Lower lobe of right lung (tissue), 2 donors: ENCODE measurements around the gene CHMP2A. TPM values are rescaled to one million over a fixed set of nuclear protein-coding genes. Genes with fewer than 3 reads are reported as not detected.

ENCODE experiments used
- ATAC-seq, 2 donors: fragments of 200-7000 bp; cut with Tn5 transposase; one replicate each; pipeline ENCODE4 v1.9.1; 2020 to 2022; ENCODE audit warnings: mild to moderate bottlenecking in 2 of 2, moderate library complexity in 2 of 2
- DNase-seq: peaks from one replicate; pipeline ENCODE4 v3.0.0-alpha.2; 2020
- H3K27ac ChIP-seq: fragments of 200-600 bp; one replicate; pipeline ENCODE4 v1.8.0; 2022
- H3K27me3 ChIP-seq: fragments of 200-600 bp; one replicate; pipeline ENCODE4 v1.8.0; 2022; ENCODE audit warnings: low read depth
- H3K36me3 ChIP-seq: fragments of 200-600 bp; one replicate; pipeline ENCODE4 v1.8.0; 2022; ENCODE audit warnings: mild to moderate bottlenecking
- H3K4me1 ChIP-seq: fragments of 200-600 bp; one replicate; pipeline ENCODE4 v1.8.0; 2022
- H3K4me3 ChIP-seq: fragments of 200-600 bp; one replicate; pipeline ENCODE4 v1.8.0; 2022; ENCODE audit warnings: mild to moderate bottlenecking
- H3K9me3 ChIP-seq: fragments of 200-600 bp; one replicate; pipeline ENCODE4 v1.8.0; 2022
- intact Hi-C: fragments of 100-400 bp; cut with DNase I; formaldehyde crosslinking; loops from one replicate; pipeline ENCODE4 v1.11.0; 2022
- total RNA-seq: library from RNA; stranded (reverse); fragmentation: NEBNext Ultra II Directional; extraction: Animal tissue kit (Norgen Biotek cat#: 25700); gene quantifications from one replicate; pipeline ENCODE4 v1.2.1, GENCODE V29; 2021
- TF ChIP-seq, protein P1 (sequence below): fragments of 200-600 bp; IDR thresholded peaks from one replicate; pipeline ENCODE4 v1.8.0; 2022; ENCODE audit warnings: antibody characterized with exemption, mild to moderate bottlenecking
- donor health status: DM: no; HTN: yes; CAD: no; lungs with severe emphysema.

Gene CHMP2A
- total RNA-seq, 1 donor from 2014 or later = 104 TPM

DNA sequence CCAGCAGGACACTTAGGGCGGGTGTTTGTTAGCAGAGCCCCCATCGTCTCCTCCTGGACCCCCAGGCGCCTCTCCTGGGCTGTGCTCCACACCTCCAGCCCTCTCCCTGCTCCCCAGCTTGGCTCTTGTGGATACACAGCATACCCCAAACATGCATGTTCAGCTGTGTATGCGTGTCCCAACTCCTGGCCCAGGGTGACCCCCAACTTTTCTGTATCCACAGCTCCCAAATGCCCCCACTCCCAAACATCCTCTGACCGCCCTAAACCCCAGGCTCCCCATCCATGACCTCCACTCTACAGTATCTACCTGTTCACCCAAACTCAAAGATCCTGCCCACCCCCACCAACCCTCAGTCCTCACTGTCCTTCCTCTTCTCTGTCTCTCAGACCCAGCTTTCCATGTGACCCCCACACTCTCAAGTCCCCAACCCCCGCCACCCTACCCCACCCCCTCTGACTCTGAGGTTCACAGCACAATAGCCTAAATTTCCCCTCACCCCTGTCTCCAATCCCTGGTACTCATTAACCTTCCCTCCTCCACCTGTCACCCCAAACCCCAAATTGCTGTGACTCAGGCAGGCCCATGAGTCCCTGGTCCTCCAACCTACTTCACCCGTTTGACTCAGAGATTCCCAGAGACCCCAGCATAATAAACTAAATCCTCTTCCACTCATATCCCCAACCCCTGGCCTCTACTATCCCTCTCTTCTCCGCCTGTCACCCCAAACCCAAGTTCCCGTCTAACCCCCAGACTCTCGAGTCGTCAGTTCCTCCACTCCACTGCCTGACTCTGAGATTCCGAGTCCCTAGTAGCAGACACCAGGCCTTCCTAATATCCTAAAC is 2.5 kb upstream of the CHMP2A start:
- no peaks in the 10 kb centered on the region for H3K9me3 ChIP-seq
- ATAC-seq = no peak
- H3K27ac ChIP-seq = peak overlapping the region; percentile 99
- TF ChIP-seq, protein P1, sequence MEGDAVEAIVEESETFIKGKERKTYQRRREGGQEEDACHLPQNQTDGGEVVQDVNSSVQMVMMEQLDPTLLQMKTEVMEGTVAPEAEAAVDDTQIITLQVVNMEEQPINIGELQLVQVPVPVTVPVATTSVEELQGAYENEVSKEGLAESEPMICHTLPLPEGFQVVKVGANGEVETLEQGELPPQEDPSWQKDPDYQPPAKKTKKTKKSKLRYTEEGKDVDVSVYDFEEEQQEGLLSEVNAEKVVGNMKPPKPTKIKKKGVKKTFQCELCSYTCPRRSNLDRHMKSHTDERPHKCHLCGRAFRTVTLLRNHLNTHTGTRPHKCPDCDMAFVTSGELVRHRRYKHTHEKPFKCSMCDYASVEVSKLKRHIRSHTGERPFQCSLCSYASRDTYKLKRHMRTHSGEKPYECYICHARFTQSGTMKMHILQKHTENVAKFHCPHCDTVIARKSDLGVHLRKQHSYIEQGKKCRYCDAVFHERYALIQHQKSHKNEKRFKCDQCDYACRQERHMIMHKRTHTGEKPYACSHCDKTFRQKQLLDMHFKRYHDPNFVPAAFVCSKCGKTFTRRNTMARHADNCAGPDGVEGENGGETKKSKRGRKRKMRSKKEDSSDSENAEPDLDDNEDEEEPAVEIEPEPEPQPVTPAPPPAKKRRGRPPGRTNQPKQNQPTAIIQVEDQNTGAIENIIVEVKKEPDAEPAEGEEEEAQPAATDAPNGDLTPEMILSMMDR = no peak
- H3K4me3 ChIP-seq = peak overlapping the region; percentile 66
- no peak for DNase-seq
- intact Hi-C loops = no loop called here
- peaks cover 3% of the 10 kb centered on the region for H3K27me3 ChIP-seq
- peaks cover 50% of the 10 kb centered on the region for H3K4me1 ChIP-seq
- H3K36me3 ChIP-seq = peaks cover 34% of the 10 kb centered on the region

DNA sequence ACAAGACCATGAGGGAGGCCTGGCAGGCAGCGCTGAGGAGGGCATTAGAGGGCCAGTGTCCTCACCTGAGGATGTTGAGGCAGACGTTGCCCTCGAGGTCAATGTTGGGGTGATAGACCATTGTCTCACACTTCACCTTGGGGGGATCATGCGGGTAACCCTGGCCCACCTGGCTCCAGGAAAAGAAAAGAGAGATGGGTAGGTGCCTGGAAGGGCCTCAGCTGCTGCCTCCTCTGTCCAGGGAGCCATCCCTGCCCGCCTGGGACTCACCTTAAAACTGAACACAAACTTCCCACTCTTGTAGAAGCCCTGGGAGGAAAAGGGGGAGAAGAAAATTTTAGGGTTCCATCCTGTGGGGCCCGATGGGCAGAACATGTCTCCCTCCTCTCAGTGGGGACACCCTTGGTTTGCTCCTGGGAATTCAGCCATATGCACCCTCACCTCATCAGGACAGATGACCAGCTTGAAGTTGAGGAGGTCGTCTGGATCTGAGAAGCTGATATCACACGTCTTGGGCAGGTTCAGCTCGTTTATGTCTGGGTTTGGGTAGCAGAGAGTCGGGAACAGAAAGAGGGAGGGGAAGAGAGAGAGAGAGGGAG is 1.8 kb upstream of the CHMP2A start:
- peak overlapping the region; percentile 99 for H3K27ac ChIP-seq
- H3K4me1 ChIP-seq = peaks cover 42% of the 10 kb centered on the region

DNA sequence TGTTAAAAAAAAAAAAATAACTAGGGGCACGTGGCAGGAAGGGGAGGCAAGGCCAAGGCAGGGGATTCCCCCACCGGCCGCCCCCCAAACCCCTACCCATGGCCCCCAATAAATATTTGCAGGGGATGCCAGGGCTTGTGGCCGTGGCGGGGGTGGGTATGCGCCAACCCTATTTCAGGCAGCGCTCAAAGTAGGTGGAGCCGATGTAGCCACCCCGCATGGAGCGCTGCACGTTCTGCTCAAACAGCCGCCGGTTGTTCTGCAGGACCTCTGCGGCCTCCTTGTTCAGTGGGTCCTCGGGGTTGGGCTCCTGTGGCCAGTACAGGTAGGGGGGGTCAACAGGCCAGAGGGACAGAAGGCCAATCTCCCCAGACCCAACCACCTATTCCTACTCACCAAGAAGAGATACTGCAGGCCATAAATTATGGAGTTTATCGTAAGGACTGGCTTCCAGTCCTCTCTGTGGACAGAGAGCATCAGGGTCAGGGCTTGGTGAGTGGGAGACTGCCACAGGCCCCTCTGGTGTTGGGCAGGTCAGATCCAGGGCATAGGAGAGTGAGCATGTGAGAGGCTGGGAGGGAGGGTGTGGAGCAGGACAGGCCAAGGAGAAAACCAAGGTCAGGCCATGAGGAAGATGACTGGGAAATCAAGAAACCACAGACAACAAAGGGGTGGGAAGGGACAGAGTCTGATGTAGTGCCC is 1.2 kb upstream of the CHMP2A start:
- TF ChIP-seq, protein P1 = no peak
- Histone ChIP-seq H3K27ac (peak overlapping the region; percentile 99), H3K27me3 (no peaks in the 10 kb centered on the region), H3K4me3 (no peak overlapping the region), H3K36me3 (peaks cover 47% of the 10 kb centered on the region), H3K9me3 (no peaks in the 10 kb centered on the region), H3K4me1 (peaks cover 39% of the 10 kb centered on the region)
- ATAC-seq (no peak), DNase-seq (no peak)
- intact Hi-C loops = no loop called here

More for the DNA sequence above, 1.8 kb upstream of the CHMP2A start:
- TF ChIP-seq, protein P1 = no peak
- ATAC-seq = no peak
- Histone ChIP-seq H3K36me3 (peaks cover 41% of the 10 kb centered on the region), H3K4me3 (peak overlapping the region; percentile 66), H3K27me3 (no peaks in the 10 kb centered on the region), H3K9me3 (no peaks in the 10 kb centered on the region)
- DNase-seq = no peak
- intact Hi-C loops = no loop called here

DNA sequence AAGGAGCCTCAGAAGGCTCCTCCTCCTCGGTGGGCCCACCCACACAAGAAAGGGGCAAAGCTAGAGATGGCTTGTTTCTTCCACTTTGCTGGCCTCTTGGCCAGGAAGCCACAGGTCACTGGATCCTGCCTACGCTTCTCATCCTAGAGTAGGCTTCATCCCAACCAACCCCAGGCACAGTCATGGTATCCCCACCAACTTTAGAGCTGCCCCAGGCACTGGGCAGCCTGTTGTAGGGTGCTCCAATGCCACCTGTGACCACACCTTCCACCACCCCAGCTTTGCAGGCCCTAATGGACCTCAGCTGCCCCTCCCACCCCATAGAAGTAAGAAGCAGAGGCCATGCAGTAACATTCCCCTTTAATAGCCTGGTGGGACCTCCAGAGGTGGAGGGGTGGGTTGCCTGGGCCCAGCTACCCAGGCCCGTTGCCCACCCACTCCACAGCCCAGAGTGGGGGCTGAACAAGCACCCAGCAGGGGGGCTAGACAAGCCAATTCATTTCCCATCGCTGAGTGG is 522 bp upstream of the CHMP2A start:
- Histone ChIP-seq H3K27ac (peak overlapping the region; percentile 95), H3K27me3 (no peaks in the 10 kb centered on the region), H3K9me3 (no peaks in the 10 kb centered on the region), H3K4me1 (peaks cover 39% of the 10 kb centered on the region), H3K4me3 (peak overlapping the region; percentile 91), H3K36me3 (peaks cover 54% of the 10 kb centered on the region)
- TF ChIP-seq, protein P1 = no peak
- ATAC-seq (no peak), DNase-seq (no peak)
- intact Hi-C loops = no loop called here

DNA sequence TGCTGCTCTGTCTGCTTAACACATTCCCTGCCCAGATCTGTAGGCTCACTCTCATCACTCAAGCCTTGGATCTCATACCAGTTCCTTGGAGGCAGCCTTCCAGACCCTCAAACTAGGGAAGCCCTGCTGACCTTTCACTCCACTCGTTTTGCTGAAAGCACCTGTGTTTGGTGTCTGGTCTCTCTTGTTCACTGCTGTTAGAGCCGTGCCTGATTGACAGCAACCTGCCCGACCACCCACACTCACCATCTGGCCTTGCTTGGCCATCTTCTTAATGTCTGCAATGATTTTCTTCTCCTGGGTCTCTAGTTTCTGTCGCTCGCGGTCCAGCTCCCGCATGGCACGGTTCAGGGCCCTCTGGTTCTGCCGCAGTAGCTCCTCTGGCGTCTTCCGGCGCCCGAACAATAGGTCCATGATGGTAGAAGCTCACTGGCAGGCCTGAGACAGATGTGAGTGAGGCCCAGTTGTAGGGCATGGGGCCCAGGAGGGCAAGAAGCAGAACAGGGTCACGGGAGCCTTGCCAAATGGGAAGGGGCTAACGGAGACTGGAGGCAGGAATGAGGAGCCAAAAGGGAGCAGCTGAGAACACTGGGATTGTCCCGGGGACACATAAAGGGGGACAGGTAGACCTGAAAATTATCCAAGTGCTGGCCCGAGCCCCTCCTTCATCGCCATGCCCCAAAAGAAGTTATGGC is 959 bp downstream of the CHMP2A start:
- no peak for ATAC-seq
- peaks cover 39% of the 10 kb centered on the region for H3K4me1 ChIP-seq
- H3K4me3 ChIP-seq = peak overlapping the region; percentile 91
- no peak for DNase-seq
- intact Hi-C loops = no loop called here
- TF ChIP-seq, protein P1 = no peak
- peaks cover 69% of the 10 kb centered on the region for H3K36me3 ChIP-seq
- H3K27me3 ChIP-seq = no peaks in the 10 kb centered on the region
- peak overlapping the region; percentile 95 for H3K27ac ChIP-seq
- no peaks in the 10 kb centered on the region for H3K9me3 ChIP-seq
